H9 (cell line): ENCODE measurements around the gene CD3D. TPM values are rescaled to one million over a fixed set of nuclear protein-coding genes. Genes with fewer than 3 reads are reported as not detected.

ENCODE experiments used
- DNase-seq: peaks from one replicate; pipeline ENCODE4 v3.0.0-alpha.2; 2017
- H2AFZ ChIP-seq: one replicate; pipeline ENCODE4 v1.6.1; 2013; ENCODE audit warnings: mild to moderate bottlenecking, low read length, control low read depth, moderate library complexity
- H2AK5ac ChIP-seq: 2 replicates; pipeline ENCODE4 v1.6.1; 2013; ENCODE audit warnings: low read length, control low read depth, mixed read lengths; ENCODE audit not compliant: insufficient read length
- H2BK120ac ChIP-seq: one replicate; pipeline ENCODE4 v1.6.1; 2013; ENCODE audit warnings: low read depth, mild to moderate bottlenecking, low read length, control low read depth, inconsistent platforms; ENCODE audit not compliant: poor library complexity, severe bottlenecking
- H2BK12ac ChIP-seq: 2 replicates; pipeline ENCODE4 v1.6.1; 2013; ENCODE audit warnings: low read length, control low read depth, mixed read lengths, low read depth; ENCODE audit not compliant: insufficient read length
- H2BK15ac ChIP-seq: 2 replicates; pipeline ENCODE4 v1.6.1; 2013; ENCODE audit warnings: low read depth, low read length, control low read depth
- H2BK20ac ChIP-seq: one replicate; pipeline ENCODE4 v1.6.1; 2013; ENCODE audit warnings: low read depth, mild to moderate bottlenecking, low read length, control low read depth, inconsistent platforms; ENCODE audit not compliant: poor library complexity, severe bottlenecking
- H2BK5ac ChIP-seq: 2 replicates; pipeline ENCODE4 v1.6.1; 2013; ENCODE audit warnings: low read length, control low read depth, mixed read lengths; ENCODE audit not compliant: insufficient read length
- H3K14ac ChIP-seq: 2 replicates; pipeline ENCODE4 v1.6.1; 2013; ENCODE audit warnings: low read length, control low read depth; ENCODE audit not compliant: insufficient read depth
- H3K18ac ChIP-seq: 2 replicates; pipeline ENCODE4 v1.6.1; 2013; ENCODE audit warnings: low read depth, mild to moderate bottlenecking, mixed read lengths, low read length, control low read depth; ENCODE audit not compliant: insufficient read length
- H3K23ac ChIP-seq: 2 replicates; pipeline ENCODE4 v1.6.1; 2013; ENCODE audit warnings: low read length, control low read depth, mixed read lengths, low read depth; ENCODE audit not compliant: insufficient read length
- H3K23me2 ChIP-seq: 2 replicates; pipeline ENCODE4 v1.6.1; 2013; ENCODE audit warnings: low read depth, mild to moderate bottlenecking, mixed read lengths, low read length, control low read depth; ENCODE audit not compliant: insufficient read length, poor library complexity, severe bottlenecking
- H3K27ac ChIP-seq: 2 replicates; pipeline ENCODE4 v1.5.1; 2013; ENCODE audit warnings: low read length, control low read depth, mixed read lengths, low read depth; ENCODE audit not compliant: insufficient read length
- H3K27me3 ChIP-seq: 2 replicates; pipeline ENCODE4 v1.6.1; 2013; ENCODE audit warnings: low read length, control low read depth, inconsistent platforms; ENCODE audit not compliant: insufficient read depth
- H3K4ac ChIP-seq: 2 replicates; pipeline ENCODE4 v1.6.1; 2013; ENCODE audit warnings: low read depth, mild to moderate bottlenecking, control low read depth, inconsistent platforms, low read length, moderate library complexity
- H3K4me1 ChIP-seq: 2 replicates; pipeline ENCODE4 v1.6.1; 2013; ENCODE audit warnings: low read length, control low read depth, inconsistent platforms; ENCODE audit not compliant: insufficient read depth
- H3K4me2 ChIP-seq: 2 replicates; pipeline ENCODE4 v1.6.1; 2013; ENCODE audit warnings: low read length, control low read depth, mixed read lengths; ENCODE audit not compliant: insufficient read length, insufficient read depth
- H3K56ac ChIP-seq: 2 replicates; pipeline ENCODE4 v1.6.1; 2013; ENCODE audit warnings: low read depth, mild to moderate bottlenecking, mixed read lengths, low read length, control low read depth; ENCODE audit not compliant: insufficient read length
- H3K79me1 ChIP-seq: 2 replicates; pipeline ENCODE4 v1.6.1; 2013; ENCODE audit warnings: low read depth, mild to moderate bottlenecking, moderate library complexity, low read length, control low read depth, inconsistent platforms; ENCODE audit not compliant: insufficient read depth, poor library complexity, severe bottlenecking
- H3K79me2 ChIP-seq: 2 replicates; pipeline ENCODE4 v1.6.1; 2013; ENCODE audit warnings: low read length, control low read depth, inconsistent platforms; ENCODE audit not compliant: insufficient read depth
- H3K9ac ChIP-seq: 2 replicates; pipeline ENCODE4 v1.6.1; 2013; ENCODE audit warnings: low read length, control low read depth, mixed read lengths; ENCODE audit not compliant: insufficient read length; ENCODE audit errors: extremely low read depth
- H3K9me3 ChIP-seq: one replicate; pipeline ENCODE4 v1.6.1; 2013; ENCODE audit warnings: low read depth, low read length, inconsistent platforms; ENCODE audit not compliant: control insufficient read depth
- H3T11ph ChIP-seq: one replicate; pipeline ENCODE4 v1.6.1; 2013; ENCODE audit warnings: mild to moderate bottlenecking, low read length, control low read depth, inconsistent platforms
- H4K20me1 ChIP-seq: one replicate; pipeline ENCODE4 v1.6.1; 2013; ENCODE audit not compliant: control insufficient read depth, insufficient read length, insufficient read depth
- H4K5ac ChIP-seq: 2 replicates; pipeline ENCODE4 v1.6.1; 2013; ENCODE audit warnings: low read depth, mild to moderate bottlenecking, mixed read lengths, low read length, control low read depth; ENCODE audit not compliant: insufficient read length
- H4K8ac ChIP-seq: replicated peaks from 2 replicates; pipeline ENCODE4 v1.6.1; 2013; ENCODE audit warnings: low read length, control low read depth, mixed read lengths, low read depth; ENCODE audit not compliant: insufficient read length
- H4K91ac ChIP-seq: 2 replicates; pipeline ENCODE4 v1.6.1; 2013; ENCODE audit warnings: low read depth, mild to moderate bottlenecking, moderate library complexity, mixed read lengths, low read length, control low read depth; ENCODE audit not compliant: insufficient read length
- H3K27ac Mint-ChIP-seq, 3 experiments: 2 replicates in 2 of 3; 3 replicates in 1 of 3; pipeline ENCODE4 v1.8.0; 2020 to 2021; ENCODE audit warnings: mixed read lengths in 3 of 3, mild to moderate bottlenecking in 1 of 3, moderate library complexity in 1 of 3
- H3K27me3 Mint-ChIP-seq: 2 replicates; pipeline ENCODE4 v1.8.0; 2021; ENCODE audit warnings: low read depth, mild to moderate bottlenecking, moderate library complexity, mixed read lengths
- H3K36me3 Mint-ChIP-seq, 3 experiments: 2 replicates in 2 of 3; 3 replicates in 1 of 3; pipeline ENCODE4 v1.8.0; 2020 to 2021; ENCODE audit warnings: low read depth in 3 of 3, mixed read lengths in 3 of 3; ENCODE audit not compliant: insufficient read depth in 1 of 3
- H3K4me1 Mint-ChIP-seq, 2 experiments: 2 replicates each; pipeline ENCODE4 v1.8.0; 2020; ENCODE audit warnings: mixed read lengths in 2 of 2
- H3K4me3 Mint-ChIP-seq, 2 experiments: 2 replicates in 1 of 2; 3 replicates in 1 of 2; pipeline ENCODE4 v1.8.0; 2020 to 2021; ENCODE audit warnings: mild to moderate bottlenecking in 2 of 2, mixed read lengths in 2 of 2, moderate library complexity in 1 of 2
- H3K9me3 Mint-ChIP-seq, 2 experiments: 2 replicates in 1 of 2; 3 replicates in 1 of 2; pipeline ENCODE4 v1.8.0; 2020; ENCODE audit warnings: mild to moderate bottlenecking in 2 of 2, mixed read lengths in 2 of 2, moderate library complexity in 1 of 2
- WGBS: extraction: QIAGEN DNeasy Blood & Tissue Kit; methylation state at CpG from one replicate; pipeline ENCODE4 v1.1.7; 2013; ENCODE audit warnings: missing lambda C conversion rate, low lambda C conversion rate, mixed read lengths; ENCODE audit not compliant: insufficient read length; ENCODE audit errors: extremely low coverage; 5-methylcytosine and 5-hydroxymethylcytosine counted together
- total RNA-seq: library from RNA; stranded (reverse); gene quantifications from 2 replicates; pipeline ENCODE4 v1.2.1, GENCODE V29; 2021
- TF ChIP-seq, protein P1 (sequence below): fragments of 200-600 bp; sonication (generic); conservative IDR thresholded peaks from 3 replicates; pipeline ENCODE4 v1.8.0; 2021; ENCODE audit warnings: antibody characterized with exemption, mild to moderate bottlenecking

The CD3D gene
- total RNA-seq, 1 experiment from 2014 or later, result not detected

DNA sequence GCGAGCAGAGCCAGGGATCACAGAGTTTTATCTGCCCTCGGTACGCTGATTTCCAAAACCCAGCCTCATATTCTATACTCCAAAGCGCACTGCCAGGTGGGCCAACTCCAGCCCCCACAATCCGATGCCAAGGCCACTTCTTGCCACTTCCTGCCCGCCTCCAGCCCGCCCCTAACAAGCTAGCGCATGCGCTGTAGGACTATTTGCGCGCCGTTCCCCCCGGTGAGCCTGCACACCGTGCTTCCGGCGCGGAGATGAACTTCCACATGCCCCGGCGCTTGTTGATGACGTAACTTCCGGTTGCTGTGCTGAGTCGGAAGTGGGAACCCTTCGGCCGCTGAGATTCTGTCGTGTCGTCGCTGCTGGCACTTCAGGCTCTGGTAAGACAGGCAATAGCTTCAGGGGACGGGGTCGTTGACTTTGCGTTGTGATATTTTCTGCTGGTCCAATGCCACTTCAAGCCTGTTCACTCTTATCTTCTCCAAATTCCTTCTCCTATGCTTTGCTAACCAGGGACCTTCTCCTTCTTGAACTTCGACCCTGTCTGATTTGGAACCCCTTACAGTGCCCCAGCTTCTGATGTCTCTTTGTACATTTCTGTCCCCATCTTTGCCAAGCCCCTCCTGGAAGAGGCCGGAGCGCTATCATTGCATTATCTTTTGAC is 16.9 kb upstream of the CD3D start, which contains the start of gene UBE4A:
Gene UBE4A, plus strand, starts transcription at position 306 of the 664 bp plus-strand sequence. CDS start 5,481 bp downstream, outside the sequence.
- no peak within 1 kb of the TSS for H2BK120ac ChIP-seq
- no peaks in the 10 kb centered on the region for H4K20me1 ChIP-seq
- H3K23ac ChIP-seq, result no peak within 1 kb of the TSS
- no peak within 1 kb of the TSS for H4K91ac ChIP-seq
- no peak within 1 kb of the TSS for H3K27ac ChIP-seq
- H3K56ac ChIP-seq, result no peak within 1 kb of the TSS
- TF ChIP-seq, protein P1, sequence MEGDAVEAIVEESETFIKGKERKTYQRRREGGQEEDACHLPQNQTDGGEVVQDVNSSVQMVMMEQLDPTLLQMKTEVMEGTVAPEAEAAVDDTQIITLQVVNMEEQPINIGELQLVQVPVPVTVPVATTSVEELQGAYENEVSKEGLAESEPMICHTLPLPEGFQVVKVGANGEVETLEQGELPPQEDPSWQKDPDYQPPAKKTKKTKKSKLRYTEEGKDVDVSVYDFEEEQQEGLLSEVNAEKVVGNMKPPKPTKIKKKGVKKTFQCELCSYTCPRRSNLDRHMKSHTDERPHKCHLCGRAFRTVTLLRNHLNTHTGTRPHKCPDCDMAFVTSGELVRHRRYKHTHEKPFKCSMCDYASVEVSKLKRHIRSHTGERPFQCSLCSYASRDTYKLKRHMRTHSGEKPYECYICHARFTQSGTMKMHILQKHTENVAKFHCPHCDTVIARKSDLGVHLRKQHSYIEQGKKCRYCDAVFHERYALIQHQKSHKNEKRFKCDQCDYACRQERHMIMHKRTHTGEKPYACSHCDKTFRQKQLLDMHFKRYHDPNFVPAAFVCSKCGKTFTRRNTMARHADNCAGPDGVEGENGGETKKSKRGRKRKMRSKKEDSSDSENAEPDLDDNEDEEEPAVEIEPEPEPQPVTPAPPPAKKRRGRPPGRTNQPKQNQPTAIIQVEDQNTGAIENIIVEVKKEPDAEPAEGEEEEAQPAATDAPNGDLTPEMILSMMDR, result no peak
- H3K9me3 ChIP-seq, result no peaks in the 10 kb centered on the region
- H4K8ac ChIP-seq, result no peak within 1 kb of the TSS
- H2AFZ ChIP-seq, result no peak within 1 kb of the TSS
- Mint-ChIP-seq H3K36me3 (0 out of 7 replicates have a peak, but pooled peaks cover 0 to 2% (median 0%) of the 10 kb centered on the region in 3 experiments), H3K27ac (peak within 1 kb of the TSS; percentile 60 to 96 (median 81)), H3K27me3 (peaks cover 25% of the 10 kb centered on the region), H3K4me3 (peak within 1 kb of the TSS; percentile 92 to 96), H3K9me3 (peaks cover 0 to 4% of the 10 kb centered on the region in 2 experiments; a peak in 1 of 5 replicates), H3K4me1 (peaks cover 0 to 9% of the 10 kb centered on the region in 2 experiments)
- DNase-seq, result peak; percentile 96
- no peak within 1 kb of the TSS for H3K18ac ChIP-seq
- no peak within 1 kb of the TSS for H2BK20ac ChIP-seq
- peak within 1 kb of the TSS; percentile 93 for H3K4me2 ChIP-seq
- H3K14ac ChIP-seq, result no peak within 1 kb of the TSS; the same call in 1 of the 2 replicates
- no peak within 1 kb of the TSS for H2BK12ac ChIP-seq
- no peak within 1 kb of the TSS for H2BK15ac ChIP-seq
- no peak within 1 kb of the TSS for H2AK5ac ChIP-seq
- H3K27me3 ChIP-seq, result no peaks in the 10 kb centered on the region
- H3K4ac ChIP-seq, result no peak within 1 kb of the TSS
- peaks cover 3% of the 10 kb centered on the region; the same call in 1 of the 2 replicates for H3K4me1 ChIP-seq
- peaks cover 5% of the 10 kb centered on the region; the same call in 1 of the 2 replicates for H3K79me2 ChIP-seq
- H3K23me2 ChIP-seq, result peaks cover 3% of the 10 kb centered on the region
- no peak within 1 kb of the TSS for H3T11ph ChIP-seq
- H2BK5ac ChIP-seq, result no peak within 1 kb of the TSS
- H4K5ac ChIP-seq, result no peak within 1 kb of the TSS
- H3K79me1 ChIP-seq, result no peaks in the 10 kb centered on the region
- WGBS, result no CpG with 5 or more reads among the region's 33 CpGs
- peak within 1 kb of the TSS; percentile 87 for H3K9ac ChIP-seq
